NCI-H82 (cell line): Measurements from ENCODE around the gene HOXC11.

Experiments
- DNase-seq: peaks from one replicate; lab custom pipeline; 2025; lab: John Stamatoyannopoulos, UW

The HOXC11 gene

DNA sequence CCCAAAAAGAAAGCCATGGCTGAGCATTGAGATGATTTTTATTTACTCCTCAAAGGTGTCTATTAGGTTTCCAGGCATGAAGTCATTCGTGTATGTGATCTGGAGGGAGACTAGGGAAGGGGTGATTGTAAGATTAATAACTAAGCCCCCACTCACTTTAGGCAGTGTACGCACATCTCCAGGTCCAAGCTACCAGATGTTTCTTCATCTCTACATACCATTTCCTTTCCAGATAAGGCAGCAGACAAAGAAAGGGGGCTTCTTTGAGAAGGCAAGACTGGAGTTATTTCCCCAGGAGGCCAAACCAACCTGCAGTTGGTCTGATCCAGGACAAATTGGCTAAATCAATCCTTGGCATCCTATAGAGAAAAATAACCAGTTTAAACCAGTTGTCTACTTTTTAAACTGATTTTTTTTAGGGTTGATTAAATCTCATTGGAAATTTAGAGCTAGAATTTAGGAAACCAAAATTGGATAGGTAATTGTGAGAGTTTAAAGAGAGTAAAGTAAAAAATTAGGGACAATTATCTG, 30.4 kb upstream of the HOXC11 start:
- DNase-seq = no peak

DNA sequence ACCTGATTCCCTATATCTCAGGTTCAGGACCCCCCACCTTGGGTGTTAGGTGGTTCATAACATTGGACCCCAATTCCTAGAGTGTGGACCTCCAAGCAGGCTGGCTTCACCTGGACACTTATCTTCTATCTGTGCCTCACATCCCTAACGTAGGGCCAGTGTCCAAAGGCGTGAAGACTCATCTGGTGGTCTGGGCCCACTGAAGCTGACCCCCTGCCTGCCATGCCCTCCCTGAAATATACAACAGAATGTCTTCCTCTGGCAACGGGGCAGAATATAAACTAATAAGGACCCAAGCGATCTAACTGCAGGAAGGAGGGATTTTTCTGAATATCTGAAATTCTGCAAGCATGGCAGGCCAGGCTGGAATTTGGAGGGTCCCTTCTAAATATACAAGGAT, 28.7 kb upstream of the HOXC11 start:
- DNase-seq = no peak

DNA sequence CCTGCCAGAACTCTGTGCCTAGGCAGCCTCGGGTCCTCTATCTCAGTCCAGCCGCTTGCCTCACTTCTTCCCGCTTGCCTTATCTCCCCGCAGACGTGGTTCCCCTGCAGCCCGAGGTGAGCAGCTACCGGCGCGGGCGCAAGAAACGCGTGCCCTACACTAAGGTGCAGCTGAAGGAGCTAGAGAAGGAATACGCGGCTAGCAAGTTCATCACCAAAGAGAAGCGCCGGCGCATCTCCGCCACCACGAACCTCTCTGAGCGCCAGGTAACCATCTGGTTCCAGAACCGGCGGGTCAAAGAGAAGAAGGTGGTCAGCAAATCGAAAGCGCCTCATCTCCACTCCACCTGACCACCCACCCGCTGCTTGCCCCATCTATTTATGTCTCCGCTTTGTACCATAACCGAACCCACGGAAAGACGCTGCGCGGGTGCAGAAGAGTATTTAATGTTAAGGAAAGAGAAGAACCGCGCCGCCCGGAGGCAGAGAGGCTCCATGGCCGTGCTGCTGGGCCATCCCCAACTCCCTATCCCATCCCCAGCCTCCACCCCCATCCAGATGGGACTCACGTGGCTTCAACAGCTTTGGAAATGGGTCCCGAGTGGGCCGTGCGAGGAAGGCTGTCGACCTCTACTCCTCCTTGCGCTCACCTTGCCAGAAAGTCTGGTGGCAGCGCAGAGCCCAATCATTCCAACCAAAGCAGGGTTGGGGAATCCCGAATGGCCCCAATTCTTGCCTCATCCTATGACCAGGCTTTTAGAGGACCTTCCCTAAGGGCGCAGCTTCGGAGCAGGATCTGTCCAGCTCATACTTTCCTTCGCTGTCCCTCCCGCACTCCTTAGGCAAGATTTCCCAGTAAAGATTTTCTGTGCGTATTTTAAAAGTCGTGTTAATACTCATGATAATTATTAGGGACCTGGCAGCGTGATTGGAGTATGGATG, 27.7 kb upstream of the HOXC11 start:
- no peak for DNase-seq

DNA sequence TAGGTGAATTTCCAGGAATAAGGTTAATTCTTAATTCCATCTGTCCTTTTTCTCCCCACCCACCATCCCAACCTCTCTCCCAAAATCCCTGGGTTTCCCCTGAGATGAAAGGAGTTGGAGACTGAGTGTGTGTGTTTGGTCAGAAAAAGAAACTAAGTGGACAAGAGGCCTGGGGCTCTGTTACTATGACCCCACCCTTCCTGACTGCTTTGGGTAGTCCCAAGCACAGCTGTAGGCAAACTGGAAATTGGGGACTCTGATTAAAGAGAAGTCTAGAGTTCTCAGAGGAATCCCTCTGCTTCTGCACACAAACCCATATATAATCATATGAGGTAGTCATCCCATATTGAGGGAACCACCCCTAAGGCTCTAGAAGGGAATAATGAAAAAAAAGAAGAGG, 25.2 kb upstream of the HOXC11 start:
- no peak for DNase-seq

DNA sequence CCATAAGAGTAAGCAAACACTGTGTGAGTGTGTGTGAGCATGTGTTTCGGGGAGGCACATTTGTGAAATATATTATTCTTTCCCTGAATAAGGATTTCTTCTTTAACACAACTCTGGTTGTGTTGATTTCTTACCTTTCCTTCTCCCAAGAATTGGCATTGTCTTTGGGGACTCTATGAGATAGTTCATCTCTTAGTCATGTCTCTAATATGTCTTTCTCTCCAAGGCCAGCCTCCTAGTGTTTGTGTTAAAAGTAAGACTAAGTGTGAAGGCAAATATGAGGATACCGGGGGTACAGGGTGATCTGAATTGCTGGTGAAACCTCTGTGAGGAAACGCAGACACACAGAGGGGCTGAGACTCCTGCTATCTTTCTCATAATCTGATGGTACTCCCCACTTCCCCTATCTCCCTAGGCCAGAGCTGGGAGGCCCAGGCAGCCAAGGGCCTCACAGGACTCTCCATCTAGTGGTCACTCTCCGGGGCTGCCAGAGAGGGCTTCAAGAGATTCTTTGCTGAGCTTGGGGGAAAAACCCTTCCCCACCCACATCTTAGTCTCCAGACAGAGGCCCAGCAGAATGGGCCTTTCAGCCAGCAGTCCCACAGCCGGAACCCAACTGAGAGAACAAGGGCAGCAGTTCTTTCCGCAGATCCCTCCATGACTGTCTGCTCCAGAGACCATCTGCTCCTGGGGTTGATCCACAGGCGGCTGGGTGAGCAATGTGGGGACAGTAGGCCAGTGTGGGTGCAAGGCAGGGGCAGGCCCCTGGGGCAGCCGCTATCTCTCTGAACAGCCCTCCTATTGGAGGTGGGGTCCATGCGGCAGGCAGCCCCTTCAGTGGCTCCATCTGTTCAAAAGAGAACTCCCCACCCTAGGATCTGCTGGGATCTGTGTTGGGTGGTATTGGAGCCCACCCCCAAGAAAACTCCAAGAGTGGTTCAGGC, 24.0 kb upstream of the HOXC11 start:
- DNase-seq = no peak

DNA sequence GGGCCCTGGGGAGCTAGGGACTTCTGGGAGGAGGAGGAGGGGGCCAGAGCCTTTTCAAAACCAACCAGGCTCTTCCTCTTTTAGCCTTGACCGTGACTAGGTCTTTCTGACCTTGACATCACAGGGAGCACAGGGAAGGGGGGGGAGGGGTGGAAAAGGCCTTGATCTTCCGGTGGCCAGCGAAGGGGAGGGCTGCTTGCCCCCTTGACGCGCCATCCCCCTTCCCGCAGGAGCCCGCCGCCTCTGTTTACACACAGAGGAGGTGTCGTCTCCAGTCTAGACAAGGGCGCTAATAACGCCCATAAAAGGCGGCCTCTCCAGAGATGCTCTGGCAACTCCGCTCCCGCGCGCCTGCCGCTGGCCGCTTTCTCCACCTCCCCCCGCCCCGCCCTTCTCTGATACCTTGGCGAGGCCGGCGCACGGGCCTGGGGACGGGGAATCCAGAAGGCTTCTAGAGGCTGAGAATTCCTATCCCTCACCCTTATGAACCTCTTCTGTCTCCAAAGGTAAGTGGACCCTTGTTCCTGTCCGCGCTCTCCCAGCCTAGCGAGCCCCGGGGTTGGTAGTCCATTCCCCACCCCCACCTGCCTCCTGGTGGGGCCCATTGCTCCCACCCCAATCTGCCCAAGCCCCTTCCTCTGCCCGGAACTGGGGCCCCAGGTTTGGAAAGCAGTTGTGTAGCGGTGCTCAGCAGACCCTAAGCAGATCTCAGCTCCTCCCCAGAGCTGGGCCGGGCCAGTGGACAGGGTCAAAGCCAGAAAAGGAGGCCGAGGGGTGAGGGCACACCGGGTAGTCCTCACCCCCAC, 23.1 kb upstream of the HOXC11 start:
- no peak for DNase-seq

DNA sequence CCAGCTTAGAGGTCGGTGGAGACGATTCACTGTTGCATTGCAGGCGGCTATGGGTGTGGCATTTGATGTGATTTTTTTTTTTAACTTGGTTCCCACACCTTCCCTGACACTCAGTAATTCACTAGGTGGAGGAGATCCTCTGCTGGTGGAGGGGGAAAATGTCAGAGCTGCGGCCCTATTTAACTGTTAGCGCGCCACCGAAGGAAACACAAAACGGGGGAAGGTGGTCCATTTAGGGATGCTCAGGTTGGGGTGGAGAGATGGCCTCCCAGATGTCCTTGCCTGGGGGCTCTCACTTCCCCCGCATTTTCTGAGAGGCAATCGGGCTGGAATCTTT, 22.5 kb upstream of the HOXC11 start:
- no peak for DNase-seq

DNA sequence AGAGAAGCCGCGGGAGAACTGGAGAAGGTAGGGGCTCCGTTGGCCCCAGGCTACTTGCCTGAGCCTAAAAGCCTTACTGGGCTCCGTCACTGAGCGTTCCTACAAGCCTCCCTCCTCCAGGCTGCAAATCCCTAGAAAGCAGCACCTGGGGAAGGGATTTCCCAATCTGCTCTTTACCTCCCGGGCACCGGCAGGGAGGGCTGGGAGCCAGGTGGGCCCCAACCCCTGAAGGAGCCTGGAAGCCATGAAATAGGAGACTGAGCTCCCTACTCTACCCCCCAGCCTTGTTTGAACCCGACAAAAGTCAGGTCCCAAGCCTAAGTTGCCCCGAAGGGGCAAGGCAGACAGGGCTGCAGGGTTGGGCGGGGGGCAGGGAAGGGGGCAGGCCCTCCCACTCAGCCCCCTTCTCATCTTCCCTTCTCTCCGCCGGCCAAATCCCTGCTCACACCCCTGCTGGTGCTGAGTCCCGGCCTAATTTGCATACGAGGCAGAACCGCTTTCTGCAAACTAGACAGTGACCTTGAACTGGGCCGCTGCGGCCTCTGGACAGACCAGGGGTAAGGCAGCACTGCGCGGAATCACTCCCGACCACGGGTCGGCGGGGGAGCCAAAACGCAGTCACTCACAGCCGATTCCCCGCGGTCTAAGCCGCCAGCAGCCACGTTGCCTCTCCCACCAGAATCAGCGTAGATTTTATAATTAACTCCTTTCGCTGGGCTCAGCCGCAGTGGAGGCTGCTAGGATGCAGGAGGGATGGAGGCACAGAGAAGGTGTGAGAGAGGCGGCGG, 21.9 kb upstream of the HOXC11 start:
- no peak for DNase-seq

DNA sequence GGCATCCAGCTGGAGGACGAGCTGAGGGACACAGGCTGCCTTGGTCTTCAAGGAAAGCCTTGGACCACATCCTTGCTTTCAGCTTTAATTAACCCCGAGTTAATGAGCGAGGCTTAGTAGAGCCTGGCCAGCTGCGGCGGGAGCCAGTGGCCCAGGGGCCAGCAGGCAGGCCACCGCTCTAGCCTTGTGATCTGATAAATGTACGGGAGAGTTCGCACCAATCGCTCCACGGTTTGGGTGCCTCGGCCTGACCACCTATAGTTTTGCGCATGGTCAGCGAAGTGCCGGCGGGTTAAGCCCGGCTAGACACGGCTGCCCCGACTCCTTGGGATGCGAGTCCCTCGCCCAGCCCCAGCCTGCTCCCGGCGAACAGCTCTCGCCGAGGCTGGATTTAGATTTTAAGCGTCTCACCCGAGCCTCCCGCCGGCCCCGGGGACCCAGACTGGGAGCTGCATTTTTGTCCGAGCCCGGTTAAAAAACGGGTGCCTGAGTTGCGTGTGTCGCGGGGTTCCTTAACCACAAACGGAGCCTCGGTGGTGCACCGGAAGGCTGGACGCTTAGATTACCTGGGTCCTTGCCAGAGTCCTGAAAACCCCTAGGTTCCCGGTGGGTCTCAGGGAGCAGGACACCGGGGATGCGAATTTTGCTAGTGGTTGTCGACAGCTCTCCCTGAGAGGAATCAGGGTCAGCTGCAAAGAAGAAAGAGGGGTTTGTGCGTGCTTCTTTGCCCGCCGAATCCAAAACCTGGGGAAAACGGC, 21.2 kb upstream of the HOXC11 start:
- peak; percentile 65 for DNase-seq

DNA sequence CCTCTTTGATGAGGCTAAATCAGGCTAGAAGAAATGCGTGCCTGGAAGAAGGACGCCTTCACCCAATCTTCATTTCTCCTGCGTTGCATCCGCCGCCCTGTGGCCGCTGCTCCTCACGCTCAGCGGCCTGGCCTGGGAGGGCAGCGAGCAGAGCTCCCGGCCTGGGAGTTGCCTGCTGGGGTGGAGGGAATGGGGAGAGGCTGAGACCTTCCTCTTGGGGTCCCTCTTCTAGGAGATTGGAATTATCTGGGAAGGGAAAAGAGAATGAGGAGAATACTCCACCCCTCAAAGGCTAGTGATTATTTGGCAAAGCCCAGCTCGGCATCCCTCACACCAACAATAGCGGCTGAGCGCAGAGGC, 20.6 kb upstream of the HOXC11 start:
- DNase-seq = no peak

DNA sequence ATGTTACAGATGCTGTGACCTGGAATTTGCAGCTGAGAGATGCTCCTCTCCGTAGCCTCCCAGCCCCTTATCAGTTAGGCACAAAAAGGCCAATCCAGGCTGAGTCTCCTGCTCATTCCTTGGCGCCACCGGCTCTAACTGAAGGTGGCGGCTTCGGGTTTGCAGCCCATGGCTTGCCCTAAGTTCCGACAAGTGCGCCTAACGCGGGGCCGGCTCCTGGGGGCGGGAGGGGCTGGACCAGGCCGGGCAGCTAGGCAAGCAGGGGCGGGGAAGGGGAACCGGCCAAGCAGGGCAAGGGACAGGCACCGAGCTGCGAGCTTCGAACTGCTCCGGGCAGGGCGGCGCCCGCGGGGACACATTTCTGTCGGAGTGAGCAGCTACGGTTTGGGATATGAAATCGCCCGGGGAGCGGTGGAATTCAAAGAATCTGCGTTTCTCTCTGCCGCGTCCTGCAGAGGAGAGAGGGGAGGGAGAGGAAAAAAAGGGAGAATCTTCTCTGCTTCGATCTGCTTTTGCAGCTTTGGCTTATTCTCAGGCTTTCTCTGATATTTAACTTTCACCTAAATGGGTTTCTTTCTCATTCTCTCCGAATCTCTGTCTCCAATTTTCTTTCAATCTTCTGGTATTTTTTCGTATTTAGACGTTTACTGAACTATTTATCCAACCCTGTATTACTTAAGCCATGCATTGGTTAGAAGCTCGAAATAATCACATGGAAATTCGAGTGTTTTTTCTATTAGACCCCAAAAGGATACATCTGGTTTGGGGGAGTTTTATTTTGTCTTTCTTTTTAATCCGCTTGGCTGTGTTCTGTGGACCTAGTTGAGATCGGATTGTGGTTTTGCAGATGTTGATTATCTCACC, 19.8 kb upstream of the HOXC11 start:
- no peak for DNase-seq

DNA sequence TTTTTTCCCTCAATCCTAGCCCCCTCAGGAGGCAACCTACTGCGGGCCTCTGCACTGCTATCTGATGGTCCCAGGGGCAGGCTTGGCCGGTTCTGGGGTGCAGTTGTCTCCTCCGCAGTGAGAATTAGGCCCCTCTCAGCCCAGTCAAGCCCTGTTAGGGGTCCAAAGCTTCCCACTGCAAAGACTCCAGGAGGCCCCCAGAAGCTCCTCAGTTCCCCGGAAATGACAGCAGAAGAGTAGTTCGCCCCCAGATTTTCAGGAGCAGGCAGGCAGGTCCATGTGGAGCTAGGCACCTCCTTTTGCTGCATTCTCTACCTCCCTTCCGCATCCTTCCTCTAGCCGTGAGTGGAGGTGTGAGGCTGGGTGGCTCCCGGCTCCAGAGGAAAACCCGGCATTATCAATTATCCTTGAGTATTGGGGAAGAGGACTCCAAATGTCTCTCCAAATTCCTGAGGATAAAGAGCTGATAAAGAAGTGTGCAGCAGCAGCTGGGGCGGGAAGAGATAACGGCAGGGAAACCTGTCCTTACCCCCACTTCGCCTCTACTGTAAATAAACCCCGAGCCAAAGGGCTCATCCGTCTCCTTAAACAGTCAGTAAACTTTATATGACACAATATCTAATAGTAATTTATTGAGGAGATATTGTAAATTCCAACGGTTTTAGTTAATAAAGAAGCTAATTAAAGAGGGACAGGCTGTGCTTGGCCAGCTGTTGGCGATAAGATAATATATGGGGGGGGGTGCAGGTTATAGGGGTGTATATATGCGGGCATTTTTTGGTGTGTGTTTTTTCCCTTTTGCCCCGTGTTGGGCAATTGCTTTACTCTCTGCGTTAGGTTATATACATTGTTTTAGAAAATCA, 18.9 kb upstream of the HOXC11 start:
- DNase-seq = no peak

DNA sequence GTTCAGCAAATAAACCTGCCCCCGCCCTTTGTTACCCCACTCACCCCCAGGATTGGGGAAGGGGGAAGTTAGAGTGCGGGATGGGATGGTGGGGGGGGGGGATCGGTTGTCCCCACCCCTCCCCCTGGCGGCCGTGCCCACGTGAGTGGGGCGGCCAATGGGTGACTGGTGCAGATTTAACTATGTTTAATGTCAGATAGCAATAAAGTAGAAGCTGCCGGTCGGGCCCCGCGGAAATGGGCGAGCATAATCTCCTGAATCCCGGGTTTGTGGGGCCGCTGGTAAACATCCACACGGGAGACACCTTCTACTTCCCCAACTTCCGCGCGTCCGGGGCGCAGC, 18.3 kb upstream of the HOXC11 start, which contains the start of gene HOXC12:
TSS of gene HOXC12 (plus strand) at position 210 of the 342 bp plus-strand sequence. CDS start at position 237, 27 bp downstream.
- DNase-seq = no peak

DNA sequence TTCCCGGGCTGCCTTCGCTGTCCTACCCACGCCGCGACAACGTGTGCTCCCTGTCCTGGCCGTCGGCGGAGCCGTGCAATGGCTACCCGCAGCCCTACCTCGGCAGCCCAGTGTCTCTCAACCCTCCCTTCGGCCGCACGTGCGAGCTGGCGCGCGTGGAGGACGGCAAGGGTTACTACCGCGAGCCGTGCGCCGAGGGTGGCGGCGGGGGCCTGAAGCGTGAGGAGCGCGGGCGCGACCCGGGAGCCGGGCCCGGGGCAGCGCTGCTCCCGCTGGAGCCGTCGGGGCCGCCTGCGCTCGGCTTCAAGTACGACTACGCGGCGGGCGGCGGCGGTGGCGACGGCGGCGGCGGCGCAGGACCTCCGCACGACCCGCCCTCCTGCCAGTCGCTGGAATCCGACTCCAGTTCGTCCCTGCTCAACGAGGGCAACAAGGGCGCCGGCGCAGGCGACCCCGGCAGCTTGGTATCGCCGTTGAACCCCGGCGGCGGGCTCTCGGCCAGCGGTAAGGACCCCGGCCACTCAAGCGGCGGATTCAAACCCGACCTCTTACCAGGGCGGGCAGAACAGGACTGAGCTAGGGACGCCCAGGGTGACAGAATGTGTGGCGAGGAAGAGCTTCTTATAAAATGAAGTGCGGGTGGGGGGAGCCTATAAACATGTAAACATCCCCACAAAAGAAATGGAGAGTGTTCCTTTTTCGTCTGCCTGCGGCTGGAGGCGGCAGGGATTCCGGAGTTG, 17.7 kb upstream of the HOXC11 start:
- no peak for DNase-seq

DNA sequence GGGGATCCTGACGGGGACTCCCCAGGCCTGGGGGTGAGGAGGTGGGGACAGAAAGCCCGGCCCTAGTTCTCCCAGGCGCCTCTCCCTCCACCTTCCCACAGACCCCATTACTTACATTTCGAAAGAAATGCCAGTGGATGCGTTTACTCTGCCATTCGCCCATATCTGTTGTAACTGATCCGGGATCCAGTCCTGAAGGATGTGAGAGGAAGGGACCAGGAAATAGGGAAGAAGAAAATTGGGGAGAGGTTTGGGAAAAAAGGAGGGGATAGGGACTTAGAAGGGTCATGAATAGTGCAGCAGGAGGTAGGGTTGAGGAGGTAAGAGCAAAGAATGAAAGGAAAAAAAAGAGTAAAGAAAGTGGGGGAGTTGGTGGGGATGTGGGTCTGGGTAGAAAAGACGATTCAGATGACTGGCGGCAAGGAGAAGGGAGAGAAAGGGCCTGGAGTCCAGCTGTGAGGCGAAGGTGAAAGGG, 17.1 kb upstream of the HOXC11 start:
- no peak for DNase-seq

DNA sequence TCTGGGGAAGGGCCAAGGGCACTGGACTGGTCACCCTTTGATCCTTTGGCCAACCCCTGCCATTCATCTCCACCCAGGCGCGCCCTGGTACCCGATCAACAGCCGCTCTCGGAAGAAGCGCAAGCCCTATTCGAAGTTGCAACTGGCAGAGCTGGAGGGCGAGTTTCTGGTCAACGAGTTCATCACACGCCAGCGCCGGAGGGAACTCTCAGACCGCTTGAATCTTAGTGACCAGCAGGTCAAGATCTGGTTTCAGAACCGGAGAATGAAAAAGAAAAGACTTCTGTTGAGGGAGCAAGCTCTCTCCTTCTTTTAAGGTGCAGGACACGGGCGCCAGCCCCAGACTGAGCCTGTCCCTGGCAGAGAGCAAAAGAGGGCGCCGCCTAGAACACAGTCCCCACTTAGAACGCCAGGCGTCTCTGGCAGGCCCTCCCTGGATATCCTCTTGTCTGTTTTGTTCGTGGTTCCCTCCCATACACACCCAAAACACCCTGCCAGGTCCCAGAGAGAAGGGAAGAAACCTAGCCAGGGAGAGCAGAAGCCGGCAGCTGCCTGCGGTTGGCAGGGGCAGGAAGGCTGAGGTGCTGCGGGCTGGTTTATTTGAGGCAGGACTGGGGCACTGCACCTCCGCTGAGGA, 16.6 kb upstream of the HOXC11 start:
- DNase-seq = no peak

DNA sequence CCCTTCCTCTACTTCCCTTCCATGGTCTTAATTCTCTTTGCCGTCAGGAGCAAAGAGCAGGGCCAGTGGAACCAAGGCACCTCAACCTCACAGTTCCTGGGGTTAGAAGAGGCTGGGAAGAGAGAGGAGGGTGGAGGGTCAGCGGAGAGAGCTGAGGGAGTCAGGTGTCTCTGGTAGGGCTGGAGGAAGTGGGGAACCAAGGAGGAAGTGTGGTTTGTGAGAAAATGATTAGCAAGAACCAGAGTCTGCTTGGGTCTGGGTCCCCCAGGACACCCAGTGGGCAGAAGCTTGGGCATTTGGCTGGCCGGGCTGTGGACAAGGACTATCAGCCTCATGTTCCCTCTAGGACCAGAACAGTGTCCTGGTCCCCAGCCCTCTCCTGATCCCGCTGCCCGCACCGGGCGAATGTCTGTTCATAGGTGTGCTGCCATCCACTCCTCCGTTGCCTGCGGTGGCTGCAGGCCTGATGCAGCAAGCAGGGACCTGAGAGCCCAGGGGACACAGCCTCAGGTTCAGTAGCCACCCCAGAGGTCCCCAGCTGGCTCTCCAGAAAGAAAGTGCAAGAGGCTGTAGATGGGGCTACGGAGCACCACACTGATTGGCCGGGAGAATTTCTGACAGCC, 15.9 kb upstream of the HOXC11 start:
- no peak for DNase-seq
